Tibial nerve (tissue), 3 donors: Measurements from ENCODE around the gene INTS1.

ENCODE experiments used
- POLR2A ChIP-seq, 2 donors: fragments of 450-650 bp; IDR thresholded peaks; one replicate each; pipeline ENCODE4 v1.6.1; 2017; ENCODE audit warnings: antibody characterized with exemption in 2 of 2, mild to moderate bottlenecking in 2 of 2, moderate library complexity in 2 of 2
- TF ChIP-seq, protein P1 (sequence below), 5 experiments: fragments of 200-600 bp in 3 of 5; fragments of 450-650 bp in 2 of 5; sonication (generic) in 3 of 5; IDR thresholded peaks; one replicate each; pipeline ENCODE4 v1.5.1; 2016 to 2019; ENCODE audit warnings: antibody characterized with exemption in 5 of 5, mild to moderate bottlenecking in 3 of 5, moderate library complexity in 2 of 5

DNA sequence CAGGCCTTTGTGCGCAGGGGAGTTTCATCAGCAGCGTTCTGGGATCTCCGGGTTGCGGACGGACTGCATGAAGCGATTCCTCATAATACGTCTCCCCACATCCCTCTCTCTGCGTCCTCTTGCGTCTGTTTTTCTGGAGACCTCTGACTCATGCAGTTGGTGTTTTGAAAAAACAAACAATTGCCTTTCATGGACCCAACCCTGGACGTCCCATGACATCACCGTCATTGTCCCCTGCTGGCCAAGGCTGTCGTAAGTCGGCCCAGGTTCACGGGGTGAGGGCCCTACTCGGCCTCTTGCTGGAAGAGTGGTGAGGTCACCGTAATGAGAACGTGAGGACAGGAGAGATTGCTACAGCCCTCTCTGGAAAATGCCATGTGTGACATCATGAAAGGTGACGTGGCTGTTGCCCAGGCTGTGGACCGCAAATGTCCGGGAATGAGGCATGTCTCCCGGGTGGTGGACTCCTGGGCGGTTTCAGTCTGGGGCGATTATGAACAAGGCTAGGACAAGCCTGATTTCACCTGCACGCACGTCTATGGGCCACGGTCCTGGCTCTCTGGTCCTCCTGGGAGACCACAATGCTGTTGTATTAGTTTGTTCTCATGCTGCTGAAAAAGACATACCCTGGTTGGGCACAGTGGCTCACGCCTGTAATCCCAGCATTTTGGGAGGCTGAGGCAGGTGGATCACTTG, 16.5 kb upstream of the INTS1 start:
- TF ChIP-seq, protein P1, sequence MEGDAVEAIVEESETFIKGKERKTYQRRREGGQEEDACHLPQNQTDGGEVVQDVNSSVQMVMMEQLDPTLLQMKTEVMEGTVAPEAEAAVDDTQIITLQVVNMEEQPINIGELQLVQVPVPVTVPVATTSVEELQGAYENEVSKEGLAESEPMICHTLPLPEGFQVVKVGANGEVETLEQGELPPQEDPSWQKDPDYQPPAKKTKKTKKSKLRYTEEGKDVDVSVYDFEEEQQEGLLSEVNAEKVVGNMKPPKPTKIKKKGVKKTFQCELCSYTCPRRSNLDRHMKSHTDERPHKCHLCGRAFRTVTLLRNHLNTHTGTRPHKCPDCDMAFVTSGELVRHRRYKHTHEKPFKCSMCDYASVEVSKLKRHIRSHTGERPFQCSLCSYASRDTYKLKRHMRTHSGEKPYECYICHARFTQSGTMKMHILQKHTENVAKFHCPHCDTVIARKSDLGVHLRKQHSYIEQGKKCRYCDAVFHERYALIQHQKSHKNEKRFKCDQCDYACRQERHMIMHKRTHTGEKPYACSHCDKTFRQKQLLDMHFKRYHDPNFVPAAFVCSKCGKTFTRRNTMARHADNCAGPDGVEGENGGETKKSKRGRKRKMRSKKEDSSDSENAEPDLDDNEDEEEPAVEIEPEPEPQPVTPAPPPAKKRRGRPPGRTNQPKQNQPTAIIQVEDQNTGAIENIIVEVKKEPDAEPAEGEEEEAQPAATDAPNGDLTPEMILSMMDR (IDR thresholded peaks at IDR 0.05), result no peak
- TF ChIP-seq POLR2A (IDR thresholded peaks at IDR 0.05), result no peak
